Keratinocyte (primary cell): ENCODE results near the gene SHLD2. TPM values are rescaled to one million over a fixed set of nuclear protein-coding genes. Genes with fewer than 3 reads are reported as not detected.
"Not testable (repeated sequence)": the region's sequence is repeated elsewhere in the genome, so short reads cannot be mapped to it uniquely, and the experiment has no call there.

Experiments
- DNase-seq: peaks from one replicate; pipeline ENCODE4 v3.0.0-alpha.2; 2011; ENCODE audit warnings: low read depth, missing footprints, low spot score
- FAIRE-seq: peaks from 2 replicates; lab custom pipeline; 2011; peaks lifted over from hg19 to GRCh38; lab: Jason Lieb, UNC
- H2AFZ ChIP-seq: 2 replicates; pipeline ENCODE4 v1.6.0; 2012; ENCODE audit warnings: low read length, control low read depth, inconsistent platforms; ENCODE audit not compliant: control insufficient read depth
- H3K27ac ChIP-seq: 2 replicates; pipeline ENCODE4 v1.5.1; 2011; ENCODE audit warnings: low read length; ENCODE audit not compliant: control insufficient read depth, insufficient read depth
- H3K27me3 ChIP-seq: 3 replicates; pipeline ENCODE4 v1.6.0; 2011; ENCODE audit warnings: low read length; ENCODE audit not compliant: control insufficient read depth, insufficient read depth; ENCODE audit errors: extremely low read depth
- H3K36me3 ChIP-seq, 2 experiments: 2 replicates in 1 of 2; 3 replicates in 1 of 2; pipeline ENCODE4 v1.5.1; 2011; ENCODE audit warnings: low read length in 2 of 2, mild to moderate bottlenecking in 1 of 2; ENCODE audit not compliant: control insufficient read depth in 2 of 2, insufficient read depth in 2 of 2; ENCODE audit errors: extremely low read depth in 1 of 2
- H3K4me1 ChIP-seq: 3 replicates; pipeline ENCODE4 v1.5.1; 2011; ENCODE audit warnings: low read length; ENCODE audit not compliant: control insufficient read depth, insufficient read depth; ENCODE audit errors: extremely low read depth
- H3K4me2 ChIP-seq: 3 replicates; pipeline ENCODE4 v1.6.0; 2011; ENCODE audit warnings: low read depth, low read length; ENCODE audit not compliant: control insufficient read depth, insufficient read depth; ENCODE audit errors: extremely low read depth
- H3K4me3 ChIP-seq, 3 experiments: fragments of 200-600 bp in 1 of 3; sonication (generic) in 1 of 3; 2 replicates in 2 of 3; 3 replicates in 1 of 3; pipeline ENCODE4 v1.5.1; 2011 to 2016; ENCODE audit warnings: low read length in 3 of 3, mild to moderate bottlenecking in 3 of 3, control low read depth in 2 of 3, inconsistent platforms in 1 of 3, low read depth in 1 of 3, mixed read lengths in 1 of 3, mixed run types in 1 of 3, moderate library complexity in 1 of 3; ENCODE audit not compliant: control insufficient read depth in 2 of 3, insufficient read depth in 2 of 3; ENCODE audit errors: extremely low read depth in 1 of 3
- H3K79me2 ChIP-seq: 2 replicates; pipeline ENCODE4 v1.6.0; 2012; ENCODE audit warnings: low read length; ENCODE audit not compliant: control insufficient read depth, insufficient read depth
- H3K9ac ChIP-seq: 3 replicates; pipeline ENCODE4 v1.6.0; 2011; ENCODE audit warnings: low read length; ENCODE audit not compliant: control insufficient read depth, insufficient read depth; ENCODE audit errors: extremely low read depth
- H3K9me1 ChIP-seq: 3 replicates; pipeline ENCODE4 v1.6.0; 2011; ENCODE audit warnings: low read length; ENCODE audit not compliant: control insufficient read depth, insufficient read depth; ENCODE audit errors: extremely low read depth
- H3K9me3 ChIP-seq: 2 replicates; pipeline ENCODE4 v1.5.1; 2012; ENCODE audit warnings: low read depth, low read length; ENCODE audit not compliant: control insufficient read depth
- H4K20me1 ChIP-seq: 3 replicates; pipeline ENCODE4 v1.6.0; 2011; ENCODE audit warnings: low read length; ENCODE audit not compliant: control insufficient read depth, insufficient read depth; ENCODE audit errors: extremely low read depth
- dilution Hi-C: fragments of 300-500 bp; cut with MboI; formaldehyde crosslinking; loops from one replicate; pipeline ENCODE4 v1.7.0; 2020; ENCODE audit warnings: low sequenced_read_pairs; ENCODE audit not compliant: extremely low pct_ligation_motif_present
- polyA plus RNA-seq, 5 experiments: library from polyadenylated mRNA; depleted of rRNA in 3 of 5; stranded (reverse) in 3 of 5; stranded (forward) in 1 of 5; unstranded in 1 of 5; fragments of >200 nt; gene quantifications; 1 replicate in 1 of 5; 2 replicates in 3 of 5; 3 replicates in 1 of 5; pipeline versions ENCODE4 v1.2.1 to v1.2.3, GENCODE V29; 2011 to 2012; ENCODE audit warnings: missing spikeins in 2 of 5, low read depth in 1 of 5, low replicate concordance in 1 of 5

SHLD2 gene
- polyA plus RNA-seq, 1 donor (not counting 4 experiments of a cell fraction or from before 2014, with no cell fraction given): 15.8 TPM

GRCh38 chr10:87169857-87170256 lies 74.9 kb downstream of the SHLD2 start:
- H3K9ac ChIP-seq, H3K36me3 ChIP-seq, DNase-seq, H3K9me3 ChIP-seq, H3K79me2 ChIP-seq, H3K27ac ChIP-seq, H3K4me2 ChIP-seq, H3K9me1 ChIP-seq, H3K4me3 ChIP-seq, H4K20me1 ChIP-seq, H3K4me1 ChIP-seq, dilution Hi-C loops, H3K27me3 ChIP-seq, H2AFZ ChIP-seq, FAIRE-seq: not testable (repeated sequence)

- not testable (repeated sequence) for FAIRE-seq
Observed at GRCh38 chr10:87170705-87171104, 75.7 kb downstream of the SHLD2 start.

GRCh38 chr10:87171670-87172069 lies 76.7 kb downstream of the SHLD2 start:
- H3K4me3 ChIP-seq, H3K27ac ChIP-seq, dilution Hi-C loops, H3K4me2 ChIP-seq, DNase-seq, H3K36me3 ChIP-seq, H2AFZ ChIP-seq, H3K4me1 ChIP-seq, H4K20me1 ChIP-seq, H3K27me3 ChIP-seq, H3K79me2 ChIP-seq, FAIRE-seq, H3K9ac ChIP-seq, H3K9me3 ChIP-seq, H3K9me1 ChIP-seq: not testable (repeated sequence)

More at GRCh38 chr10:87170705-87171104, 75.7 kb downstream of the SHLD2 start:
- dilution Hi-C loops, H3K79me2 ChIP-seq, H3K4me2 ChIP-seq, H3K4me3 ChIP-seq, DNase-seq, H3K9me1 ChIP-seq, H4K20me1 ChIP-seq, H3K9ac ChIP-seq, H3K9me3 ChIP-seq, H2AFZ ChIP-seq, H3K4me1 ChIP-seq, H3K27me3 ChIP-seq, H3K27ac ChIP-seq, H3K36me3 ChIP-seq: not testable (repeated sequence)

GRCh38 chr10:87172178-87172577 lies 77.2 kb downstream of the SHLD2 start:
- H3K27ac ChIP-seq, H2AFZ ChIP-seq, H3K4me1 ChIP-seq, H4K20me1 ChIP-seq, dilution Hi-C loops, H3K36me3 ChIP-seq, H3K4me2 ChIP-seq, H3K9me3 ChIP-seq, H3K27me3 ChIP-seq, H3K4me3 ChIP-seq, FAIRE-seq, H3K9ac ChIP-seq, H3K9me1 ChIP-seq, H3K79me2 ChIP-seq, DNase-seq: not testable (repeated sequence)

GRCh38 chr10:87177587-87177986 lies 82.6 kb downstream of the SHLD2 start:
- dilution Hi-C loops, H3K27me3 ChIP-seq, H2AFZ ChIP-seq, H3K9me3 ChIP-seq, H3K9ac ChIP-seq, H3K4me3 ChIP-seq, FAIRE-seq, H3K79me2 ChIP-seq, H3K4me2 ChIP-seq, H4K20me1 ChIP-seq, DNase-seq, H3K9me1 ChIP-seq, H3K27ac ChIP-seq, H3K4me1 ChIP-seq, H3K36me3 ChIP-seq: not testable (repeated sequence)
